BE2C (cell line): ENCODE results near the gene CROCC2.

Experiments used
- DNase-seq: peaks from one replicate; pipeline ENCODE4 v3.0.0-alpha.2; 2020
- H3K27me3 ChIP-seq: fragments of 250-450 bp; sonication (Bioruptor Pico); 2 replicates; pipeline ENCODE4 v1.5.1; 2020; ENCODE audit warnings: mild to moderate bottlenecking
- H3K36me3 ChIP-seq: fragments of 250-450 bp; sonication (Bioruptor Pico); 2 replicates; pipeline ENCODE4 v1.5.1; 2020; ENCODE audit warnings: mild to moderate bottlenecking
- H3K4me1 ChIP-seq: fragments of 250-450 bp; sonication (Bioruptor Pico); 2 replicates; pipeline ENCODE4 v1.5.1; 2020
- H3K4me3 ChIP-seq: 2 replicates; pipeline ENCODE4 v1.5.1; 2011; ENCODE audit warnings: low read depth, low read length
- H3K9me3 ChIP-seq: fragments of 250-450 bp; sonication (Bioruptor Pico); 2 replicates; pipeline ENCODE4 v1.5.1; 2020
- CTCF ChIP-seq: IDR thresholded peaks from 2 replicates; pipeline ENCODE4 v1.5.1; 2012; ENCODE audit warnings: mild to moderate bottlenecking, low read depth, low read length

The CROCC2 gene

GRCh38 chr2:240932001-240932723, 26.0 kb downstream of the CROCC2 start:
- H3K9me3 ChIP-seq = no peaks in the 10 kb centered on the region; the same call in 1 of the 2 replicates
- H3K4me1 ChIP-seq = no peaks in the 10 kb centered on the region
- DNase-seq = peak; percentile 8
- TF ChIP-seq CTCF = no peak
- no peaks in the 10 kb centered on the region for H3K36me3 ChIP-seq
- H3K4me3 ChIP-seq = no peak overlapping the region
- H3K27me3 ChIP-seq = no peaks in the 10 kb centered on the region

DNA sequence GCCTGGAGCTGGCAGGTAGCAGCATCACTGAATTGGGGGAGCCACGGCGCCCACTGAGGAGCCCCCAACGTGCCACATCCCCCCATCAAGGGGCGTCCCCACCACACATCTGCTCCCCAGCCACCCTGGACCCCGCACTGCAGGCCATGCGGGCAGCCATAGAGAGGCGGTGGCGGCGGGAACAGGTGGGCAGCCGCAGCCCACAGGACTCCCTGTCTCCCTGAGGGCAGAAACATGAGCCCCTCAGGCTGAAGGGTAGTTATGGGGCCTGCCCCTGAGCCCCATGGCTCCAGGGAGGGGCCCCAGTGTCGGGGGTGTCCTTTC, 26.6 kb downstream of the CROCC2 start:
- Histone ChIP-seq H3K4me3 (no peak overlapping the region), H3K27me3 (no peaks in the 10 kb centered on the region), H3K4me1 (no peaks in the 10 kb centered on the region), H3K9me3 (no peaks in the 10 kb centered on the region; the same call in 1 of the 2 replicates), H3K36me3 (no peaks in the 10 kb centered on the region)
- TF ChIP-seq CTCF = no peak
- no peak for DNase-seq

DNA sequence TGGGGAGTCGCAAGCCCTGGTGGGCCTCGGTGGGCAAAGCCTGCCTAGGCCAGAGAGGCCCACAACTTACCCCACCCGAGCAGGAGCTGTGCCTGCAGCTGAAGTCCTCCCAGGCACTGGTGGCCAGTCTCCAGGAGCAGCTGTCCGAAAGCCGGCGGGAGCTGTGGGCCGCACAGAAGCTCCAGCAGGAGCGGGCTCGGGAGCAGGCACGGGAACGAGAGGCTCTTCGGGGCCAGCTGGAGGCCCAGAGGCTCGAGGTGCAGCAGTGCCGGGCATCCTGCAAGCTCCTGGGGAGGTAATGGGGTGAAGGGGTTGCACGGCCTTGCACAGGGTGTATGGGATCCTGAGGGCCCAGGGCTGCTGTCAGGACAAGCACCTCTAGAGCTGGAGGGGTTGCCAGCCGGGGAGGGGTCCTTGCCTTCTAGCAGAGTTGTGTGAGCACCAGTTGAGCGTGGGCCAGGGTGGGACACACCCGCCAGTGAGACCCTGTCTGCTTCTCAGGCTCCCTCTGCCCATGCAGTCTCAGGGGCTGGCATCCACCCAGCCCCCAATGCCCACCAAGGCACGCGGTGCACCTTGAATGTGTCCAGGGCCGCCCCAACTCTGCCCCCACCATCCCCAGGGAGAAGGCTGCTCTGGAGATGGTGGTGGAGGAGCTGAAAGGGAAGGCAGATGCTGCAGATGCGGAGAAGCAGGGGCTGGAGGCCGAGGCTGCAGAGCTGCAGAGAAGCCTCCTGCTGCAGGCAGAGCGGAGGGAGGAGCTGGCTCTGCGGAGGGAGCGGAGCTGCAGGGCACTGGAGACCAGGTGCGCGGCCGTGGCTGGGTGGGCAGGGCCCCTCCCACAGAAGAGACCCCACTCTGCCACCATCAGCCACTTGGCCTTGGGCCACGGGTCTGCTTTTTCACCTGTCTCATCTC, 27.2 kb downstream of the CROCC2 start:
- H3K4me3 ChIP-seq = no peak overlapping the region
- no peaks in the 10 kb centered on the region for H3K4me1 ChIP-seq
- H3K27me3 ChIP-seq = no peaks in the 10 kb centered on the region
- H3K9me3 ChIP-seq = no peaks in the 10 kb centered on the region; the same call in 1 of the 2 replicates
- no peaks in the 10 kb centered on the region for H3K36me3 ChIP-seq
- peak; percentile 15 for DNase-seq
- no peak for TF ChIP-seq CTCF

DNA sequence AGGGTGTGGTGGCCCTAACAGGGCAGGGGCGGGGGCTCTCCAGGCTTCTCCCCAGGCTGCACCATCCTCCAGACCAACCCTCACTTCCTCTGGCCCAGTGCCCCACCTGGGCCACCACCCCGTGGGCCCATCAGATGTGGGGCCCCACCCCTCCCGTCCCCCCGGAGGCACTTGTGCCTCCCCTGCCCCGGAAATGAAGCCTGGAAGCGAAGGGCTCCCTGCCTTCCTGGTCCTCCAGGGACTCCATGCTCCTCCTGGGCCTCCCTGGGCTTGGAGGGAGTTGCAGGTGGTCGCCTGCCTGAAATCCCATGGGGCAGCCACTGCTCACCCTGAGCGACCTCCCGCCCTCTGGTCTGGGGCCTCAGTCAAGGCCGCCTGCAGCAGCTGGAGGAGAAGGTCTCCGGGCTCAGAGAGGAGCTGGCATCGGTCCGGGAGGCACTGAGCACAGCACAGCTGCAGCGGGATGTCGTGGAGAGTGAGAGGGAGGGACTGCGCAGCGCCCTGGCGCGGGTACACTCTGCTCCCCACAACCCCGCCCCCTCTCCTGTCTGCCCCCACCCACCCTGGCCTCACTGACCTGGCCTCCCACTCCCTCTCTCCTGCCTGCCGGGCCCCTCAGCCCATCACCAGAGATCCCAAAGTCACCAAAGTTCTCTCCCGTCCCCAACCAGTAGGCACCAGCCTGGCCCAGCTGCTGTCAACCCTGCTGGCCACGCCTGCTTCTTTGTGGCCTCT, 28.0 kb downstream of the CROCC2 start:
- no peaks in the 10 kb centered on the region for H3K27me3 ChIP-seq
- H3K4me3 ChIP-seq = no peak overlapping the region
- no peaks in the 10 kb centered on the region for H3K4me1 ChIP-seq
- no peaks in the 10 kb centered on the region; the same call in 1 of the 2 replicates for H3K9me3 ChIP-seq
- no peaks in the 10 kb centered on the region for H3K36me3 ChIP-seq
- DNase-seq = peak; percentile 7
- TF ChIP-seq CTCF = no peak

DNA sequence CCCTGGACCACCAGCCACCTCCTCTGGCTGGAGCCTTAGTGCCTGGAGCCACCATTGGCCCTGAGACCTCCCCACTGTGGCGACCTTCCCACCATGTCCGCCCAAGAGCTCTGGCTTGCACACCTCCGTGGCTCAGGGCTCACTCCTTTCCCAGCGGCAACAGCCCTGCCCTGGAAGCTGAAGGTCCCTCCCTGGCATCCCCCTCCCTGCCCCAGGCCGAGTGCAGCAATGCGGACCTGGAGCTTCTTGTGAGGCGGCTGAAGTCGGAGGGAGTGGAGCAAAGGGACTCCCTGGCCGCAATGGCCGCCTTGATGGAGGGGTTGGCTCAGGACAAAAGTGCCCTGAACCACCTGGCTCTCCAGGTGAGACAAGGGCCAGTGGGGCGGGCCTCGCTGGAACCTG, 28.6 kb downstream of the CROCC2 start:
- H3K9me3 ChIP-seq = no peaks in the 10 kb centered on the region; the same call in 1 of the 2 replicates
- TF ChIP-seq CTCF = no peak
- no peak overlapping the region for H3K4me3 ChIP-seq
- no peak for DNase-seq
- H3K36me3 ChIP-seq = no peaks in the 10 kb centered on the region
- H3K27me3 ChIP-seq = no peaks in the 10 kb centered on the region; the same call in 1 of the 2 replicates
- H3K4me1 ChIP-seq = no peaks in the 10 kb centered on the region
